Activated CD4-positive, alpha-beta T cell treated with anti-CD3 and anti-CD28 coated beads for 48 hours (primary cell): ENCODE measurements around the gene TRAPPC12.
A peak's percentile ranks its signal among the peaks of the same experiment; 100 is the strongest.

Experiments used
- DNase-seq: peaks from one replicate; pipeline ENCODE4 v3.0.0-alpha.2; 2020

TRAPPC12 gene

GRCh38 chr2:3470856-3471737, 91.6 kb downstream of the TRAPPC12 start:
- DNase-seq, result no peak

- no peak for DNase-seq
Observed at GRCh38 chr2:3472296-3472695, 92.8 kb downstream of the TRAPPC12 start.

GRCh38 chr2:3472966-3473365, 93.5 kb downstream of the TRAPPC12 start:
- DNase-seq, result no peak

GRCh38 chr2:3475771-3476170, 96.3 kb downstream of the TRAPPC12 start:
- DNase-seq, result no peak

- DNase-seq, result no peak
Observed at GRCh38 chr2:3476321-3476984, 97.0 kb downstream of the TRAPPC12 start.

GRCh38 chr2:3476985-3477327, 97.5 kb downstream of the TRAPPC12 start:
- no peak for DNase-seq

- no peak for DNase-seq
Observed at GRCh38 chr2:3478846-3479385, 99.4 kb downstream of the TRAPPC12 start.

GRCh38 chr2:3479430-3480320, 100.2 kb downstream of the TRAPPC12 start:
- DNase-seq, result no peak

- no peak for DNase-seq
Observed at GRCh38 chr2:3480352-3481010, 101.0 kb downstream of the TRAPPC12 start.

- DNase-seq, result no peak
Observed at GRCh38 chr2:3481011-3481400, 101.5 kb downstream of the TRAPPC12 start.

- DNase-seq, result no peak
Observed at GRCh38 chr2:3481736-3482362, 102.4 kb downstream of the TRAPPC12 start.

- DNase-seq, result no peak
Observed at GRCh38 chr2:3482363-3482821, 102.9 kb downstream of the TRAPPC12 start.

- DNase-seq, result peak; percentile 23
Observed at GRCh38 chr2:3483227-3483985, 103.9 kb downstream of the TRAPPC12 start.

GRCh38 chr2:3483986-3484960, 104.8 kb downstream of the TRAPPC12 start:
- no peak for DNase-seq

GRCh38 chr2:3485166-3485565, 105.7 kb downstream of the TRAPPC12 start:
- no peak for DNase-seq

GRCh38 chr2:3486047-3487027, 106.8 kb downstream of the TRAPPC12 start:
- no peak for DNase-seq

GRCh38 chr2:3487028-3487425, 107.5 kb downstream of the TRAPPC12 start:
- no peak for DNase-seq

- DNase-seq, result no peak
Observed at GRCh38 chr2:3487432-3487831, 107.9 kb downstream of the TRAPPC12 start.
